ENCODE data around the gene SCN4A.
A peak's percentile ranks its signal among the peaks of the same experiment; 100 is the strongest.

The SCN4A gene

DNA sequence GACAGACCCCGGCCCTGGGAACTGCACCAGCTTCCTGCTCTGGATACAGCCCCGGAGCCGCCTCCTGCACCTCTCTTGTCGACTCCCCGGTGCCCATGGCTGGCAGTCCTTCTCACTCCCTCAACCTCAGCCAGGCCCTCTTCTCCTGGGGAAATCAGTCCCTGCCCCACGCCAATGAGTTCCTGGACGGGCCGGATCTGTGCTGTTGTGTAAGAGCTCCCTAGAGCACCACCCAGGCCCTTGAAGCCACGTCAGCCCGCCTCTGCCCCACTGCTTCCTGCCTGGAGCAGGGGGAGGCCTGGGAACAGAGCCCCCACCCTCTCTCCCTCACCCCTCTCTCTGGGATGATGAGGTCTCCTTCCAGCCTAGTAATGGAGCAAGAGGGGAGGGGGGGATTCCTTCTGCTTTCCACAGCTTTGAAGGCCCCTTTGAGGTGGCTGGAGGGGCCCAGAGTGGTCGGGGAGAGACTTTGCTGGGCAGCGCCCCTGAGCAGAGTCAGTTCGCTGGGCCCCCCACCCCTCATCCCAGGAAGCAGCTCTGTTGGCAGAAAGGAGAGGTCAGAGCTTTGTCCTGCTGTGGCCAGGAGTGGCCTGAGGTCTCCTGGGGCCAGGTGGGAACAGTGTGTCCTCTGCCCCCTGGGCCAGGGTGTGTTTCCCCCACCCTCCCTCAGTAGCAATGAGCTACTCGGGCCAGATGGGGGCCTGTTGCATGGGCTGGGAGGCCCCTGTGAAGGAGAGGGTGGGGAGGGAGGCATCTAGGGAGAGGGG lies 29.2 kb upstream of the SCN4A start:
- DNase-seq = no peak

DNA sequence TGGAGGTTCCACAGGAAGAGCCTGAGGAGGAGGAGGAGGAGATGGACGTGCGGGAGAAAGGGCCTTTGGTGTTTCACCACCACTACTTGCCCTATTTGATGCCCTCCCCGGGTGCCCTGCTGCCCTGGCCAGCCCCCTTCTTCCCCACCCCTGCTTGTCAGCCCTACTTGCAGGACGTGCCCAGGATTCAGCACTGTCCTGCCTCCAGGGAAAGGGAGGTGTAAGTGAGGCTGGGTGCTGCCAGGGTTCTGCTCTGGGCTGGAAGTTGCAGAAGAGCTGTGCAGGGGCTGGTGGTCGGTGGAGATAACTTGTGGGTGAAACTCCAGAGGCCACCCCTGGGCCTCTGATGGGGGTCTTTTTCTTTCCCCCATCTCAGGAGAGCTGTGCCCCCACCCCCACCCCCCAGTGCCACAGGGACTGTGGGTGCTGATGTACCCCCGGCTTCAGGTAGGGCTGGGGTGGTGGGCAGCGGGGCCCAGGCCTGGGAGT lies 28.4 kb upstream of the SCN4A start:
- DNase-seq = no peak

DNA sequence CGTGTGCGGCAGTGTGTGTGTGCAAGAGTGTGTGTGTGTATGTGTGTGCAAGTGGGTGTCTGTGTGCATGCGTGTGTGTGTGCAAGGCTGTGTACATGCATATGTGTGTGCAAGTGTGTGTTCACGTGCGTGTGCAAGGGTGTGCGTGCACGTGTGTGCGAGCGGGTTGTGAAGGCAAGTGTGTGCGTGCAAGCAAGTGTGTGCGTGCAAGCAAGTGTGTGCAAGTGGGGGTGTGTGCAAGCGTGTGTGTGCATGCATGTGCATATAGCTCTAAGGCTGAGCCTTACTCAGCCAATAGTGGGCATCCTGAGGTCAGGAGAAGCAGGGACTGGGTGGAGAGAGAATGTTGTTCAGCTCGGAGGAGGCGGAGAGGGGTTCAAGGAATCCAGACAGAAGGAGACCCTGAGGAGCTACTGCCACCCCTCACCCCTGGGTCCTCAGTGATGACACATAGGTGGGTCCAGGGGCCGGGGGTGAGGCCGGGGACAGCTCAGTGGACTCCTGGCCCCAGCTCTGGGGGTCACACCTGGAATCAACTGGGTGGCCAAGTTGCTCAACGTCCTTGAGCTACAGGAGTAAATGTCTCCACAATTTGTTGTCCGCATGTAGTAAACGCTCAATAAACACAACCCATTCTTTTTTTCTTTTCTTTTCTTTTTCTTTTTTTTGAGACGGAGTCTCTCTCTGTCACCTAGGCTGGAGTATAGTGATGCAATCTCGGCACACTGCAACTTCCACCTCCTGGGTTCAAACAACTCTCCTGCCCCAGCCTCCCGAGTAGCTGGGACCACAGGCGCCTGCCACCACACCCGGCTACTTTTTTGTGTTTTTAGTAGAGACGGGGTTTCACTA lies 27.2 kb upstream of the SCN4A start:
- DNase-seq = no peak

GRCh38 chr17:63998721-63999679 lies 26.3 kb upstream of the SCN4A start:
- no peak for DNase-seq

- peak; percentile 78 for DNase-seq
These were observed 25.5 kb upstream of the SCN4A start, which contains the start of gene PRR29 for GRCh38 chr17:63998050-63998720. TSS of gene PRR29 (plus strand) at chr17:63998351. CDS start at chr17:63998365, 14 bp downstream.

- no peak for DNase-seq
These were observed 24.8 kb upstream of the SCN4A start for GRCh38 chr17:63997341-63998048.

- no peak for DNase-seq
These were observed 23.9 kb upstream of the SCN4A start for GRCh38 chr17:63996430-63997182.

DNA sequence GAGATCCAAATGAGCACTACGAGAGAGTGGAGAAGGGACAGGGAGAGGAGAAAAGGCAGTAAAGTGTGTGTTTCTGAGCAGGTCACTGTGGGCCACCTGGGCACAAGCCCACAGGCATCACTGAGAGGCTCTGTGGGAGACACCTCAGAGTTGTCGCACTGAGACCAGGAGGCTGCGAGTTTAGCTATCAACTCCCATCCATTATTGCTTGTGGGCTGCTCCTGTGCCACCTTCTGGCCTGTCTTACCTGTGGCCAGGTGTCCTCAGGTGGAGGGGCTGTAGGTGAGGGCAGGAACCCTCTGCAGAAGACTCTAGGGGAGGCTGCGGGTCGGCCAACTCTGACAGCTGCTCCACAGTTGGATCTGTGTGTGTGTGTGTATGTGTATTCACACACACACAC lies 22.9 kb upstream of the SCN4A start:
- no peak for DNase-seq

DNA sequence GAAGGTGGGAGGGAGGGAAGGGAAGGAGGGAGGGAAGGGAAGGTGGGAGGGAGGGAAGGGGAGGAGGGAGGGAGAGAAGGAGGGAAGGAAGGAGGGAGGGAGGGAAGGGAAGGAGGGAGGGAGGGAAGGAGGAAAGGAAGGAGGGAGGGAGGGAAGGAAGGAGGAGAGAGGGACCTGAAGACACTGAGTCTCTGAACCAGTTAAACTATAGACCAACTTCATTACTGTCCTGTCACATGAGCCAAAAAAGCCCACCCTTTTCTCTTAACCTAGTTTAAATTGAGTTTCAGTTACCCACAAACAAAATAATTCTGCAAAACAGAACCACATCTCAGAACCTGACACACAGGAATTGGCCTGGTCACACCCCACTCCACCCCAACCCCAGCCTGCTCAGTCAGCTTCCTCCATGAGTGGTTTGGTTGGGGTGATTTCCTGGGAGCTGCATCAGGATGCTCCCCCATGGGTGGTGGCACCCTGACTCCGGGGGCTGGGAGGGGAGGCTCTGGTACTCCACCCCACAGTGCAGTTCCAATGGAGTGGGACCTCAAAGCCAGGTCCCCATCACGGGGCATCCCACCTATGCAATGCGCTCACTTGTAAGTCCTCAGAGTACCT lies 20.8 kb upstream of the SCN4A start:
- DNase-seq = no peak

DNA sequence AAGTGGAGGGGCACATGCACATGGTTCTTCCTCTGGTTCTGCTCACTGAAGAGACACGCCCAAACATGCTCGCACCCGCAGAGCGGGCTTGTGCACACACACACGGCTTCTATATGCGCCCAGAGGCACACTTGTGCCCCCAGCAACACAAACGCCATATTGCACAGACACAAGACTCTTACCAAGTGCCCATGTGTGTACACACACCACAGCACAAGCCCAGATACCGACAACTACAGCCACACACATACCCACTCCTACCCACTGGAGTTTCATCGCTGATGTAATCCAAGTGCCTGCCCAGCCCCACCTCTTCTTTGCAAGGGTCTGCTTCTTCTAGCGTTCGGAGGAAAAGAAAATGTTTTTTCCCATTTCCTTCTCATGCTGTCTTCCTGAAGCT lies 18.9 kb upstream of the SCN4A start:
- no peak for DNase-seq

- DNase-seq = no peak
These were observed 17.1 kb upstream of the SCN4A start for GRCh38 chr17:63989622-63990345.

- DNase-seq = no peak
These were observed 16.3 kb upstream of the SCN4A start for GRCh38 chr17:63988741-63989621.

DNA sequence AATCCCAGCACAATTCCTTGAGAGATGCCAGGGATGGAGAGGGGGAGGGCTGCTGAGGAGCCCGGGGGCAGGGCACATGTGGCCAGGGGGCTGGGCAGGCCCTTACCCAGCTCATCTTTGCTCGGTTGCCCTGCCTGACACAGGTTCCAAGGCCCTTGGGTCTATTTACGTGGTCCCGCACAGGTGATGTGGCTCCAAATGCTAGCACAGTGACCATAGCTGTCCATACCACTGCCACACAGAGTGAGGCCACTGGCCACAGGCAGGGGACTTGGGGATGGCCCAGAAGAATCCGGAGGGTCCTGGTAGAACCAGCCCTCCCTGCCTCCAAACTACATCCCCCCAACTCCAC lies 15.4 kb upstream of the SCN4A start:
- no peak for DNase-seq

DNA sequence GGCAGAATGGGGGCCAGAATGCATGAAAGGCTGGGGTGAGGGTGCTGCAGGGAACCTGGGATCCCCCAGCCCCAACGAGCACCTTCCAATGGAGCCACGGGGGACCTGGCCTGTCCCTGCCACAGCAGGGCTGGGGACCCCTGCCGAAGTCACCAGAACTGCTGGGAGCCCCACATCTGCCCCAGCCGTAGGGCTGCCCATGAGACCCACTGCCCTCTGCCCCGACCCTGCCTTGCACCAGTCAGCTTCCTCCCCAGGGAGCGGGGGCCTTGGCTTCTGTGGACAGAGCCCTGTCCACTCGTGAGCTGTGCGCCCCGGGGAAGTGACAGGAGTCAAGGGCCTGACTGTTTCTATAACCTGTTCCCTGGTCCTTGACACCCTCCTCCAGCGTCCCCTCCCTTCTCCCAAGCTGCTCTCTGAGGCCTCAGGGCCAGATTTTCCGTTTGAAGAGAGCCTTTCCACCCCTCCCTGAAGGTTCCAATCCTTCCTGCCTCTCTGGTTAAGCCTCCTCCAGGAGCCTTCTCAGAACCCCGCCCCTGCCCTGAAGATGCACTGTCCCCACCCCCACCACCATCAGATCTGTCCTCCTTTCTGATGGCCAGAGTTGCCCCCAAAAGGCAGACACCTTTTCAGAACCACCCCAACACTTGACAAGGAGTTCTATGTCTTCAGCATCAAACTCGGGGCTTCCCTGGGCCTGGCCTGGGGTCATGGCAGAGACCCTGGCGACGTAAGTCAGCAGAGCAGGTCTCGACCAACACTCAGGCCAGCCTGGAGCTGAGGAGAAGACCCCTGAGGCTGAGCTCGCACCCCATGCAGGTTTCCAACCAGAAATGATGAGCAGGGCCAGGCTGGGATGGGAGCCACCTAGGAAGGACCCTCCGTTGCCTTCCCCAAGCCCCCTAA lies 14.8 kb upstream of the SCN4A start:
- DNase-seq = no peak

DNA sequence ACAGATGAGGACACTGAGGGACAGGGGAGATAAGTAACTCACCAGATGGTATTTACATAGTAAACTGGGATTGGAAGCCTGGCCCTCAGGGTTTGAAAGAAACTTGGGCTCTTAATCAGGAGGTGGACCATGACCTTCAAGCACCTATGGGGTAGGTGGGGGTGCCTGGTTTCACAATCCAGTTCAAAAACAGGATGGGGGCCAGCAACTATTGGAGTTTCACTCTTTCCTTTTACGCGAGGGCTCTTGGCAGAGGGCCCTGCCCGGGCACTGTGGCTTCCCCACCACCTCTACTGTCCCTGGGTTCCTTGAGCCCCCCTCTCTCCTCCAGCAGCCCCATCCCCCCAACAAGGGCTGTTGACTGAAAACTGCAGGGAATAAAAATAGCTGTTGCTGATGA lies 14.1 kb upstream of the SCN4A start:
- no peak for DNase-seq

DNA sequence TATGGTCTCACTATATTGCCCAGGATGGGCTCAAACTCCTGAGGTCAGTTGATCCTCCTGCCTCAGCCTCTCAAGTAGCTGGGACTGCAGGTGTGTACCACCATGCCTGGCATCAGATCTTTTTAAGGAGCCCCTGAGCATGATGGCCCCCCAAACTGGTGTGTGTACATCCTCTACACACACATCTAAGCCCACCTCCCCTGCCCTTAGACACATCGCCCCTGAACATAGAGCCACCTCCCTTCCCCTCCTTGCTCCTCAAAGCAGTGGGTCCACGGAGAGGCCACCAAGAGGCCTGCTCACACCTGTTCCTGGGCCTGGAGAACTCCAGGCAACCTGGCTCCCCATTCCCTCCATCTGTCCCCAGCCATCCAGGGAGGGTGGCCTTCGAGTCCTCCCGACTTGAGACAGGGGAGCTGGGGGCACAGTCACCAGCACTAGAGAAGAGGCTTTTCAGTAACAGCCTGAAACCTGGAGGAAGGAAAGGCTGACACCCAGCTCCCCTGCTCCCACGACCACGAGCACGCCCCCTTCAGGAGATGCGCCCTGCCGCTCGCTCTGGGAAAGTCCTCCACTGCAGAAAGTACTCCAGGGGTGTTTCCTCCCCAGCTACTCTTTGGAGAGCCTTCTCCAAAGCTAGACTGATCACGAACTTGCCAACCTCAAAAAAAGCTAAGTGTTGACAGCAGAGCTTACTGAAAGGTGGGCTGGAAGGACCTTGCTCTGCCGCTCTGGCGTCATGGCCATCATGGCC lies 12.8 kb upstream of the SCN4A start:
- no peak for DNase-seq
